Measurements from ENCODE around the gene SEMA3F.
"Not testable (repeated sequence)": the region's sequence is repeated elsewhere in the genome, so short reads cannot be mapped to it uniquely, and the experiment has no call there.

Gene SEMA3F

GRCh38 chr3:50195501-50196252 lies 40.6 kb downstream of the SEMA3F start:
- no peak for DNase-seq

- DNase-seq: no peak
These were observed 41.2 kb downstream of the SEMA3F start for GRCh38 chr3:50196253-50196801.

GRCh38 chr3:50201573-50202315 lies 46.6 kb downstream of the SEMA3F start:
- DNase-seq: no peak

- no peak for DNase-seq
These were observed 47.4 kb downstream of the SEMA3F start for GRCh38 chr3:50202353-50203112.

- no peak for DNase-seq
These were observed 48.1 kb downstream of the SEMA3F start for GRCh38 chr3:50203113-50203808.

GRCh38 chr3:50203809-50204803 lies 49.0 kb downstream of the SEMA3F start:
- DNase-seq: no peak

GRCh38 chr3:50204804-50205412 lies 49.8 kb downstream of the SEMA3F start, which contains the start of gene SLC38A3:
TSS of gene SLC38A3 (plus strand) at chr3:50205271. CDS start at chr3:50214200, 8,929 bp downstream.
- peak; percentile 30 for DNase-seq

GRCh38 chr3:50205413-50206276 lies 50.5 kb downstream of the SEMA3F start:
- peak; percentile 49 for DNase-seq

GRCh38 chr3:50207359-50208042 lies 52.4 kb downstream of the SEMA3F start:
- no peak for DNase-seq

GRCh38 chr3:50208677-50209344 lies 53.7 kb downstream of the SEMA3F start:
- DNase-seq: no peak

GRCh38 chr3:50210176-50210509 lies 55.0 kb downstream of the SEMA3F start:
- DNase-seq: no peak

GRCh38 chr3:50210510-50211367 lies 55.6 kb downstream of the SEMA3F start:
- no peak for DNase-seq

- DNase-seq: not testable (repeated sequence)
These were observed 56.2 kb downstream of the SEMA3F start for GRCh38 chr3:50211368-50211717.

- DNase-seq: no peak
These were observed 56.8 kb downstream of the SEMA3F start for GRCh38 chr3:50211930-50212329.

- no peak for DNase-seq
These were observed 57.4 kb downstream of the SEMA3F start for GRCh38 chr3:50212502-50212901.

GRCh38 chr3:50212971-50213370 lies 57.8 kb downstream of the SEMA3F start:
- DNase-seq: no peak

GRCh38 chr3:50213373-50213772 lies 58.2 kb downstream of the SEMA3F start:
- no peak for DNase-seq

- no peak for DNase-seq
These were observed 59.7 kb downstream of the SEMA3F start for GRCh38 chr3:50214824-50215223.

Measured in stimulated activated CD4-positive, alpha-beta T cell treated with anti-CD3 and anti-CD28 coated beads, Interleukin-4, amount 100 ng/mL, for 1 hour (primary cell).